Left renal cortex interstitium (tissue), 4 donors: Measurements from ENCODE around the gene ZP2. TPM values are rescaled to one million over a fixed set of nuclear protein-coding genes. Genes with fewer than 3 reads are reported as not detected.
A peak's percentile ranks its signal among the peaks of the same experiment; 100 is the strongest.
"Not testable (repeated sequence)": the region's sequence is repeated elsewhere in the genome, so short reads cannot be mapped to it uniquely, and the experiment has no call there.

ENCODE experiments used
- DNase-seq, 4 donors: peaks; one replicate each; pipeline ENCODE4 v3.0.0-alpha.2; 2013; ENCODE audit warnings: low read depth in 4 of 4, low spot score in 2 of 4, missing footprints in 1 of 4
- polyA plus RNA-seq, 4 donors: library from polyadenylated mRNA; unstranded; fragments of 120-200 nt; gene quantifications; one replicate each; pipeline ENCODE4 v1.2.1, GENCODE V29; 2013; ENCODE audit not compliant: insufficient read length in 4 of 4

Gene ZP2
- polyA plus RNA-seq, 4 donors = 0.10 to 0.31 (median 0.12) TPM

GRCh38 chr16:21218153-21218552 is 6.8 kb upstream of the ZP2 start:
- DNase-seq = no peak

GRCh38 chr16:21217121-21217520 is 5.7 kb upstream of the ZP2 start:
- DNase-seq = no peak

- no peak for DNase-seq
These were observed 2.7 kb upstream of the ZP2 start for GRCh38 chr16:21214086-21214485.

- DNase-seq = no peak
These were observed 2.7 kb downstream of the ZP2 start for GRCh38 chr16:21208446-21209230.

GRCh38 chr16:21206550-21206949 is 4.8 kb downstream of the ZP2 start:
- DNase-seq = no peak

- no peak for DNase-seq
These were observed 6.1 kb downstream of the ZP2 start for GRCh38 chr16:21205303-21205702.

GRCh38 chr16:21203155-21203797 is 8.1 kb downstream of the ZP2 start:
- DNase-seq = peak in 2 of 4 donors; percentile 18 to 21

GRCh38 chr16:21199607-21200218 is 11.7 kb downstream of the ZP2 start:
- DNase-seq = no peak

GRCh38 chr16:21197621-21198020 is 13.8 kb downstream of the ZP2 start:
- DNase-seq = no peak

GRCh38 chr16:21197112-21197511 is 14.3 kb downstream of the ZP2 start:
- no peak for DNase-seq

- not testable (repeated sequence) for DNase-seq
These were observed 16.0 kb downstream of the ZP2 start for GRCh38 chr16:21195330-21195729.

GRCh38 chr16:21194771-21195301 is 16.5 kb downstream of the ZP2 start:
- DNase-seq = no peak

- DNase-seq = no peak
These were observed 18.4 kb downstream of the ZP2 start for GRCh38 chr16:21192991-21193390.

- no peak for DNase-seq
These were observed 20.8 kb downstream of the ZP2 start for GRCh38 chr16:21190599-21190998.

GRCh38 chr16:21190013-21190412 is 21.4 kb downstream of the ZP2 start:
- DNase-seq = no peak

GRCh38 chr16:21189311-21189710 is 22.1 kb downstream of the ZP2 start:
- no peak for DNase-seq

GRCh38 chr16:21186326-21186691 is 25.1 kb downstream of the ZP2 start:
- DNase-seq = no peak

GRCh38 chr16:21185659-21186325 is 25.6 kb downstream of the ZP2 start:
- no peak for DNase-seq

GRCh38 chr16:21184834-21185233 is 26.5 kb downstream of the ZP2 start:
- no peak for DNase-seq

GRCh38 chr16:21183995-21184394 is 27.4 kb downstream of the ZP2 start:
- no peak for DNase-seq

GRCh38 chr16:21179983-21180365 is 31.4 kb downstream of the ZP2 start:
- no peak for DNase-seq
